GM18508 (cell line): ENCODE measurements around the gene SPON1.

Source experiments
- ATAC-seq: cut with Tn5 transposase; IDR thresholded peaks from one replicate; pipeline ENCODE4 v1.9.1; 2021; ENCODE audit warnings: moderate number of reproducible peaks; ENCODE audit not compliant: insufficient read depth, unreplicated experiment

Gene SPON1

GRCh38 chr11:14308114-14308896 is 345.8 kb downstream of the SPON1 start:
- no peak for ATAC-seq

- no peak for ATAC-seq
Measured at GRCh38 chr11:14308897-14309387, 346.4 kb downstream of the SPON1 start.

- ATAC-seq = no peak
Measured at GRCh38 chr11:14309425-14310192, 347.1 kb downstream of the SPON1 start.

- no peak for ATAC-seq
Measured at GRCh38 chr11:14310679-14311078, 348.2 kb downstream of the SPON1 start.

- no peak for ATAC-seq
Measured at GRCh38 chr11:14312736-14313438, 350.4 kb downstream of the SPON1 start.

- no peak for ATAC-seq
Measured at GRCh38 chr11:14314127-14314526, 351.6 kb downstream of the SPON1 start.

- no peak for ATAC-seq
Measured at GRCh38 chr11:14315130-14315529, 352.6 kb downstream of the SPON1 start.
